Stimulated activated CD8-positive, alpha-beta memory T cell treated with anti-CD3 and anti-CD28 coated beads, Interleukin-12 subunit alpha, Interleukin-12 subunit beta, amount 100 ng/mL, for 24 hours (primary cell): ENCODE measurements around the gene BRI3.

Experiments used
- DNase-seq: peaks from one replicate; pipeline ENCODE4 v3.0.0-alpha.2; 2020; ENCODE audit errors: extremely low read depth

Gene BRI3, protein sequence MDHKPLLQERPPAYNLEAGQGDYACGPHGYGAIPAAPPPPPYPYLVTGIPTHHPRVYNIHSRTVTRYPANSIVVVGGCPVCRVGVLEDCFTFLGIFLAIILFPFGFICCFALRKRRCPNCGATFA

DNA sequence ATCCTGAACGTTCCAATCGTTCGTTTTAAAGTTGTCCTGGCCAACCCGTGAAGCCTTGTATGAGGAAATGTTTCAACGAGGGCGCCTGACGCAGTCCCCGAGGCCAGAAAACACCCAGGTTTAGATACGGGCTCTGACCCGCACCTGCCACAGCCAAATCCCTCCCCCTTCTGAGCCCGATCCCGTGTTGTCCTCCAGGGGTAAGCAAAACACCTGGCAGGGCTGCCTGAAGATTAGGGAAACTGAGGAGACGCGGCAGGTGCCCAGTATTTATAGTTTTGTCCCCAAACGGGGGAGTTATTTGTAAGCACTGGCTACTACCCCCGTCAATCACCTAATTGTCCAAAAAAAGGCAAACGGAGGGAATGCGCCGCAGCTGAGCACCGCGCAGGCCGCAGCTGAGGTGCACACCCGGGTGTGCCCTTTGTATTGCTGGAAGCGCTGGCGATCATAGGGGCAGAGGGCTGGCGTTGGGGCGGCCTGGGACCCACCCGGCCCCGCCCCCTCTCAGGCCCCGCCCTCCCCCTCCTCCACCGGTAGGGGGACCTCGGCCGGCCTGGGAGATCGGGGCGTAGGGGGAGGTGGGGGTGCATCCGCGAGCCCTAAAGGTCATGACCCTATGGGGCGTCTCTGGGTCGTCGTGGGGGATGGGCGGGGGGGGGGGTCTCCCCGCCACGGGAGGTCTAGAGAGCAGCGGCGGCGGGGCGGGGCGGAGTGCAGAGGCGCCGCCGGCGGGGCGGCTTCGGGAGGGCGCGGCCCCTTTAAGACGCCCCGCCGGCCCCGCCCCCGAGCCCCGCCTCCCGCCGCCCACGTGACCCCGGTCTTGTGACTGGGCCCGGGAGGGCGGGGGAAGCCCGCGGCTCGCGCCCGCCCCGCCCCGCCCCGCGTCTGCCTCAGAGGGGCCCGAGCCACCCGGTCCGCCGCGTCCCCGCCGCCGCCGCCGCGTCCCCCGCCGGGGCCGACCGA is at the start of gene BRI3:
BRI3 (plus strand) TSS at position 896 of the 966 bp plus-strand sequence. CDS start 110 bp downstream, outside the sequence.
- DNase-seq: peak; percentile 84

DNA sequence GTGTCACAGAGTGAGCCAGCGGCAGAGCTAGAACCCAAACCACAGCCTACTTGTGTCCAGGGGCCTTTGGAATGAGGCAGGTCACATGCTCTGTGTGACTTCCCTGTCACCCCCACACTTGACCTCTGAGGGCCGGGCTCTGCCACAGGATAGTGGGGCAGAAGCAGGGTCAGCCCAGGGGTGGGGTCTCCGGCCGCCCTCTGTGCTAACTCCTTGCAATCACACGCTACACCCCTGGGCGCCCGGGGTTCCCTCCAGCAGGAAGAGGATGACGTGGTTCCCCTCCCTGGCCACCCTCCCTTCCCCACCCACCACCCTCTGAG is 49.3 kb upstream of the BRI3 start:
- no peak for DNase-seq

DNA sequence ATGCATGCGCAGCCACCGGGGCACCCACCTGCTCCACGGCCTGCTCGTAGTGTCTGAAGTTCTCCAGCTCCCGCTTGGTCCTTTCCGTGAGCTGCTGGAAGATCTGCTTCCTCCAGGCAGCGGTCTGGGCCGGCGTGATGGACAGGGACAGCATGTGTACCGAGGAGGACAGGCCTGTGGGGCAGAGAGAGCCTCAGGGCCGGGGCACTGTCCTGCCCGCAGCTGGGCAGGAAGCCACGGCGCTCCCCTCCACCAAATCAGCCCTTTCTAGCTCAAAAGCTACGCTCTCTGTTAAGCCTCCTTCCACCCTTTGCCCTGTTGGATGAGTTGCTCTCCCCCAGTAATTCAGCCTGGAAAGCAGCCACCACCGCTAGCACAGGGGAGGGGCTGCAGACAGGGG is 48.7 kb upstream of the BRI3 start:
- DNase-seq: no peak

DNA sequence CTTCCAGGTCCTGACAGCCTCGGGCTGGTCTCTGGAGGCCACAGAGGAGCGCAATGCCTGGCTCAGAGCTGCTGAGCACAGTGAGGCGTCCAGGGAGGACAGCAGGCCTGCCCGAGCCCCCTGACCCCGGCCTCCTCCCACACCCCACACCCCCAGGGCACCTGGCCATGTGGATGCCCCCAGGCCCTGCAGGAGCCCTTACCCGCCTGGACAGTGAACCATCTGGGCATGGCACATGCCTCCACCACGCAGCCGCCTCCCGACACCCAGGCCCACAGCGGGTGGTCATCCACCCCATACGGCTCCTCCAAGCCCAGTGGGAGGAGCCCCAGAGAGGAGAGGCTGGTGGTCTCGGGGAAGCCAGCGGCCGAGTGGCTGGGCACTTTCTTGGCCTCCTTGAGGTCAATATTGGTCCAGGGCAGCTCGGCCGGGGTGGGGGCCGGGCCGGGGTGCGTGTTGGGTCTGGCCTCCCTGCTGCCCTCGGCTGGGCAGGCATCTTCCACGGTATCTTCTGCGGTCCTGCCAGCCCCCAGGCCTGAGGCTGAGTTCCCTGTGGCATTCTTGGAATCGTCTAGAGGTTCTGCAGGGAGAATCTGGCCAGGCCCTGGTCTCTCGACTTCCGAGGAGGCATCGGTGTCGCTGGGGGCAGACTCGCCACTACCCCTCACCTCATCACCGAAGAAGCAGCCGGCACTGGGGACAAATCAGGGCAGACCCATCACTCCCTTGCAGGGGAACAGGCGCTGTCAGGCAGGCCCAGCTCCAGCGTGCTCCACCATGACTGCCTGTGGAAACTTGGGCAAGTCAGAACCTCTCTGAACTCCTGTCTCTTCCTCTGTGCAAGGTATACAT is 48.0 kb upstream of the BRI3 start:
- no peak for DNase-seq

DNA sequence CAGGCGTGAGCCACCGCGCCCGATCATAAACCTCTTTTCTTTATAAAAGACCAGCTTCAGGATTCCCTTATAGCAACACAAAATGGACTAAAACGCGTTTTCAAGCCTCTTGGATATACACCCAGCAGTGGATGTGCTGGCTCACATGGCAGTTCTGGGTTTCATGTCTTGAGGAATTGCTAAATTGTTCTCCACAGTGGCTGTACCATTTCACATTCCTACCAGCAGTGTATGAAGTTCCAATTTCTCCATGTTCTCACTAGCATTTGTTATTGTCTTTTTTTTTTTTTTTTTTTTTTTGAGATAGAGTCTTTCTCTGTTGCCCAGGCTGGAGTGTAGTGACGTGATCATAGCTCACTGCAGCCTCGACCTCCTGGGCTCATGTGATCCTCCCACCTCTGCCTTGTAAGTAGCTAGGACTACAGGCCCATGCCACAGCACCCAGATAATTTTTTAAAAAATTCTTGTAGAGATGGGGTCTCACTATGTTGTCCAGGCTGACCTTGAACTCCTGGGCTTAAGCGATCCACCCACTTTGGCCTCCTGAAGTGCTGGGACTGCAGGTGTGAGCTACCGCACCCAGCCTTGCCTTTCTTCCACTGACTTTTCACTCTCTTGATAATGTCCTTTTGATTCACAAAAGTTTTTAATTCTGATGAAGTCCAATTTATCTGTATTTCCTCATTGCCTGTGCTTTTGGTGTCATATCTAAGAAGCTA is 46.9 kb upstream of the BRI3 start:
- no peak for DNase-seq

DNA sequence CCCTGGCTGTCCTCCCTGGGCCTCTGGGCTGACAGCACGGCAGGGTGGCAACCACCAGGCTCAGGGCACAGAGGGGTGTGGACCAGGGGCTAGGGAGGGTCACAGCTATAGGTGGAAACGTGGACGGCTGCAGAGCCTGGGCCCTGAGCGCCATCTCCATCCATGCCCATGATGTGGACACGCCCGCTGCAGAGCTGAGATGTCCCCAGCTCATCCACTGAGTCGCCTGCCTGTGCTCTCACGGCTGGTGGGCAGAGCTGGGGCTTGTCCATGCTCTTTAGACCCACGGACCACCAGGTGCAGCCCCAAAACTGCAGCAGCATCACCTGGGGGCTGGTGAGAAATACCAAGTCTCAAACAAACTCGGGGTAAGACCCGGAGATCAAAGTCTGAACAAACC is 45.6 kb upstream of the BRI3 start:
- DNase-seq: no peak

DNA sequence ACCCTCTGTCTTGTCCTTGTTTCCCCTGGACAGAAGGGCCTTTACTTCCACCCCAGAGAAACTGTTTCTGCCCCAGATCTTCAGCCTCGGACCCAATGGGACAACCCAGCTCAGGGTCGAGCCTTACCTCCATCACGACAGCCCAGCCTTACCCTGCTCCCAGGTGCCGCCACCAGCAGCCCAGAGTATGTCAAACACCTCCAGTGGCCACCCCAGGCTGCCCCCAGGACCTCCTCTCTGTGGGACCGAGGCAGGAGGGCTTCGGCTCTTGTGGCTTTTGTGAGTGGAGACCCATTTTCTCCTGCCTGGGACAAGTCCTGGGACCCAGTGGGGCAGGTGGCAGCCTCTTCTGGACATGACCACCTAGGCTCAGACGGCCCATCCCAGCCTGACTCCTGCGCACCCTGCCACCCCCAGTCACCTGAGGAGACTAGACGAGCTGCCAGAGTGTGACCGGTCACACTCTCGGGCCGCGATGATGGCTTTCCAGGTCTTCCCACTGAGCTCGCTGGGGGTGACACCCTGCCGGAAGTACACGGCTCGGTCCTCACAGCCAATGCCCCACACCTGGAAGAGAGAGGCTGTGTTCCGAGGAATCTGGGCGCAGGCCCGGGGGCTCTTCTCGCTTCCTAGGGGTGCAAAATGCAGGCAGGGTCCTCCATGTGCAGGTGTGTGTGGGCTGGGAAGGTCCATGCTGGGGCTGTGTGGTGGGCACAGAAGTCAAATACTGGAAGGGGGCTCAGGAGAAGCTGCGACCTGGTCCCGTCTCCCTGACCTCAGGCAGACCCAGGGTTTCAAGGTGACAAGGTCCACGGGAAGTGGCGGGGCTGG is 44.9 kb upstream of the BRI3 start:
- no peak for DNase-seq

DNA sequence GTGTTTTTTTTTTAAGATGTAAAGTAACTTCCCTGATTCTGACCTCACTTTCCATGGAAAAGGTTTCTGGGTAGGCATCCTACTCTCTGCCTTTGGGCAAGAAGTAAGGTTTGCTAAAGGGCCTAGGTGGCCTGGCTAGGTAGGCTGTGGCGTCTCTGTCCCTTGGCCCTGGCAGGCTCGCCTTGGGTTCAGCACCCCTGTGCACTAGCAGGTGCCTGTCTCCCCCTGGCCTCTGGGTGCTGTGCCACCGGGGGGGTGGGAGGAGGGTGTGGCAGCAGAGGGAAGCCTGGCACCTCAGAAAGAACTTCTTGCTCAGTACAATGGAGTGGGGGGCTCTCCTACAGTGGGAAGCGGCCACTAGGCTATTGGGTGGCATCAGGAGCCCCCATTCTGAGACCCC is 43.4 kb upstream of the BRI3 start:
- no peak for DNase-seq

DNA sequence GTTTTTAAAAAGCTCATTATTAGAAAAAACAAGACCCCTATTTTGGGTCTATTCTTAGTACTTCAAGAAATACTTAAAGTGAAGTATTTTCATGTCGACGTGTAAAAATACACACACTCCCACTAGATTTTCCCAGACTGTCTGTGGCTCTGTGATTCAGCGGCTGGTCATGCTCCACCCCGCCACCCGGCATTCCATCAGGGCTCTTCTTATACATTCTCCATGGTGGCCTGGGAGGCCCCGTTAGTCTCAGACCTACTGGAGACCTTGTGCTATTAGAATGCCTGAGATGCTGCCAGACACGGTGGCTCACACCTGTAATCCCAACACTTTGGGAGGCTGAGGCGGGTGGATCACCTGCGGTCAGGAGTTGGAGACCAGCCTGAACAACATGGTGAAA is 42.5 kb upstream of the BRI3 start:
- DNase-seq: no peak

DNA sequence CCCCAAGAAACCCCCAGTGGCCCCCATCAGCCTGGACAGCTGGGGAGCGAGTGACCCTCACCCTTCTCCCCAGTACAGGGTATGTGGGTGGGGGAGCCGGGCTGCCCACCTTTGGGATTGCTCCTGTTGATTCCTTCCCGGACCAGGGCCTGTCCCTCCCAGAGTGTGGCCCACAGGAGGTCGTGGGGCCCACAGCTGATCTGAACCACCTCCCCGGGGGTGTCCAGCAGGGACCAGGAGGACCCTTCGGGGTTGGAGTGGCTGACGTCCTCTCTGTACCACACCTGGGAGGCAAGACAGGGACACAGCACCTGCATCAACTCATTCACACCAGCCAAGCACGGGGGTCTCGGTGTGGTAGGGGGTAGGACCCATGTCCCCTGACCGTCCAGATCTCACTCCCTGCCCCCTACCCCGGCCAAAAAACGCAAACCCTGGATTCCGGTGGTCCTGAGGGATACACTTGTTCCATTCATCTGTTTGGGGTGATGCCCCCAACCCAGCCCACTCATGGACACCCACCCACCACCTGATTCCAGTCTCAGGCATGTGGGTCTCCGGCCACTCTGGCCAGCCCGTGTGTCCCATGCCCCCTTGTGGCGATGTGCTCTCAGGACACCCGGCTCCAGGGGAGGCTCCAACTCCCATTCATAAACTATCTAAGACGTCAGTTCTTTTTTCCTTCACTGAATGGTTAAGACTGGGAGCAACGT is 40.4 kb upstream of the BRI3 start:
- DNase-seq: no peak

DNA sequence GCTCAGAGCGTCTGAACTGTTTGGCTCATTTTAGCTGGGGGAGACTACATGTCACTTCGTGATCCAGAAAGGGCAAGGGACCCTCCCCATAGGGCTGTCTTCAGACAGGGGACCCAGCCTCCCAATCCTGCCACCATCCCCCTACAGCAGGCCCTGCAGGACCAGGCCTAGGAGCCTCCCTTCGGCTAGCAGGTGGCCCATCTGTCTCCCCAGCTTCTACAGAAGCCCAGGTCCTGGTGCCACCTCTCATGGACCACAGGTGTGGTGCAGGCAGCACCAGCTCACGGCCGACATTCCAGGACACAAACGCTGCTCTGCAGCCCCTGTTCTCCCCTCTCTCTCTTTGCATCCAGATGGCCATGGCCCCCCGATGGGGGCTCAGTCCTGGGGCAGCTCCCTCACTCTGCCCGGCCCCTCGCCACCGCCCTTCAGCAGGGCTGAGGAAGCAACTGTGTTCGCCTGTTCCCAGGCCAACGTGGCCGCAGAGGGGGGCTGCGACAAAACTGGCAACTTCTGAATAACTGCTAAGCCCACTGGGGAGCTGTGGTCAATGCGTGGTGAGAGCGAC is 39.7 kb upstream of the BRI3 start:
- DNase-seq: no peak

DNA sequence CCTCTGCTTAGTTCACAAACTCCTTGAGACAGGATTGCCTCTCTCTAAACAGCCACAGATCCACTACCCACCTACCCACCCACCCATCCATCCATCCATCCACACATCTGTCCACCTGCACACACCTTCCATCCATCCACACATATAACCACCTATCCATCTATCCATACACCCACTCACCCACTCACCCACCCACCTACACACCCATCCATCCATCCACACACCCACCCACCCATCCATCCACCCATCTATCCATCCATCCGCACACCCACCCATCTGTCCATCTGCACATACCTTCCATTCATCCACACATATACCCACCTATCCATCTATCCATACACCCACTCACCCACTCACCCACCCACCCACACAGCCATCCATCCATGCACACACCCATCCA is 39.1 kb upstream of the BRI3 start:
- DNase-seq: no peak

DNA sequence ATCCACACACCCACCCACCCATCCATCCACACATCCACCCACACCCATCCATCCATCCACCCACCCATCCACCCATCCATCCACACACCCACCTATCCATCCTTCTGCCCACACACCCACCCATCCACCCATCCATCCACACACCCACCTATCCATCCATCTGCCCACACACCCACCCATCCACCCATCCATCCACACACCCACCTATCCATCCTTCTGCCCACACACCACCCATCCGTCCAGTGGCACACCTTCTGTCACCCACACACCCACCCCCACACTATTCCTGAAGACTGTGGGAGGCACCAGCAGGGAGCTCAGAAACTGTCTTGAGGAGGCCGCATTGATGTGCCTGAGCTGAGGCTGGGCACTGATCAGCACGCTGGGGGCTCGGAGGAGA is 38.6 kb upstream of the BRI3 start:
- no peak for DNase-seq

DNA sequence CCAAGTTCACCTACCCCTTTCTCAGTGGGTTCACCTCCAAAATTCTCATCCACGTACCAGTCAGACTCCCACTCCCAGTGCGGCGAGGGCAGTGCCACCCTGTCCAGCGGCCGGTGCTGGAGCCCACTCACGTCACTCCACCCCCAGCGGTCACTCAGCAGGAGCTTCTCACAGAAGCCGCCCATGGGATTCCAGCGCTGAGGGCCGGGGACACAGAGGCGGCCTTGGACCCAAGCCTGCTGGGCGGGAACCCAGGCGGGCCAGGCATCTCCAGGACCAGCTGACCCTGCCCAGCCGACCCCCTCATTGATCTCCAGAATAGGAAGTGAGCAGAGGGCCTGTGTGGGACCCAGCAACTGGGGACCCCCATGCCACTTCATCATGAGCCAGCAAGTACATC is 36.6 kb upstream of the BRI3 start:
- no peak for DNase-seq

DNA sequence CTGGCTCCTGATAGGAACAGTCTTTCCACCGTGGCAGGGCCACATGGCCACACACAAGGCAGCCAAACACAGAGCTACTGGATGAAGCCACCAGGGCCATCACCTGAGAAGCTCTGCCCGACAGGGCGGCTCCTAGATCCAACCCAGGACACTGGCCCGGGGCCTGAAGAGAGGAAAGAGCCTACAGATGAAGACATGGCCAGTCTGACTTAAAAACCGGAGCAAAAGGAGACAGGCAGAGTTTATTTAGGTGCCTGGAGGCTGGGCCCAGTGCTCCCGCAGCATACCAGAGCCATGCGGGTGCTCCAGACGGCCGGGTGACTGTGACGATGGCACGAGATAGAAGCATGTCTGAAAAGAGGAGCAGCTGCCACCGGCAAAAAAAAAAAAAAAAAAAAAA is 33.3 kb upstream of the BRI3 start:
- no peak for DNase-seq

DNA sequence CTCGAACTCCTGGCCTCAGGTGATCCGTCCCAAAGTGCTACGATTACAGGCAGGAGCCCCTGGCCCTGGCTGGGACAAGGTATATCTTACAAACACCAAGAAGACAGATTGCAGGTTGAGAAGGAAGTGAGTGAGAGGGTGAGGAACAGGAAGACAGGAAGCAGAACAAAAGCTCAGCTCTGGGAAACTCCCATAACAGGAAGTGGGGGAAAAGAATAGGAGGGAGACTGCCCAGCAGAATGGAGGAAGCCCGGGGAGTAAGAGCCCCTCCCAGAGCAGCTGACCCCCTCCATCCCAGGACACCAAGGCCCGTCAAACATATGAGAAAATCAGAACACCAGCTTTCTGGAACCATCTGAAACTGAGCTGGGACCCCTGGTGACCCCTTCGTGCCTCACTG is 32.4 kb upstream of the BRI3 start:
- DNase-seq: no peak

DNA sequence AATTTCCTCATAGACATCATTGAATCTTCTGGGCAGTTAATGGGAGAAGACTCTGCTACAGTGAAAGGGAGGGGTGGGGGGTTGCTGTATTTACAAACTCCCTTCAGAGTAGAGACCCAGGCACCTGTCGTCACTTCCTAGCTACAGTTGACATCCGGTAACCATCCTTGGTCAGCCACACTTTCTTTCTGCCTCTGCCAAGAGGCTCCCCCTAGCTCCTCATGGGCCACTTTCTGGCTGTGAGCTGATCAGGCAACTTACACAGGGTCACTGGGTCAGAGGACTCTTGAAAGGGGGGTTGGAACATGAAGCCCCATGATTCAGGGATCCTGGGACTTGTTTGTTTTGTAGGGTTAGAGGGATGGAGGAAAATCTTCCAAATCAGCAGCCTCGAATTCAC is 30.7 kb upstream of the BRI3 start:
- no peak for DNase-seq

DNA sequence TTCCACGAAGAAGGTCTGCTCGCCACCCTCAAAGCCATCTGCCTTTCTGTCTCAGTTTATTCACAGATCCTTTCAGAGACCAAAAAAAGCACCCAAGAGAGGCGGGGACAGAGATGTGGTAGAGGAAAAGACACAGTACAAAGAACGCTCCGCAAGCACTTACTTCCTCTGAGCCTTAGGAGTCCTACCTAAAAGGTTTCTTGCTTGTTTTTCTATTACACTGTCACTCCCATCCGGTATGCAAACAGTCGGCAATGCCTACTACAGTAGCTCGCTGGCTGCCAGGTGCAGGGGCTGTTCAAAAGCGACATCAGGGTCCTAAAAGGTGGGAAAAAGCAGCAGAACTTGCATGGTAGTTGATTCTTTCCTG is 30.3 kb upstream of the BRI3 start:
- DNase-seq: no peak

DNA sequence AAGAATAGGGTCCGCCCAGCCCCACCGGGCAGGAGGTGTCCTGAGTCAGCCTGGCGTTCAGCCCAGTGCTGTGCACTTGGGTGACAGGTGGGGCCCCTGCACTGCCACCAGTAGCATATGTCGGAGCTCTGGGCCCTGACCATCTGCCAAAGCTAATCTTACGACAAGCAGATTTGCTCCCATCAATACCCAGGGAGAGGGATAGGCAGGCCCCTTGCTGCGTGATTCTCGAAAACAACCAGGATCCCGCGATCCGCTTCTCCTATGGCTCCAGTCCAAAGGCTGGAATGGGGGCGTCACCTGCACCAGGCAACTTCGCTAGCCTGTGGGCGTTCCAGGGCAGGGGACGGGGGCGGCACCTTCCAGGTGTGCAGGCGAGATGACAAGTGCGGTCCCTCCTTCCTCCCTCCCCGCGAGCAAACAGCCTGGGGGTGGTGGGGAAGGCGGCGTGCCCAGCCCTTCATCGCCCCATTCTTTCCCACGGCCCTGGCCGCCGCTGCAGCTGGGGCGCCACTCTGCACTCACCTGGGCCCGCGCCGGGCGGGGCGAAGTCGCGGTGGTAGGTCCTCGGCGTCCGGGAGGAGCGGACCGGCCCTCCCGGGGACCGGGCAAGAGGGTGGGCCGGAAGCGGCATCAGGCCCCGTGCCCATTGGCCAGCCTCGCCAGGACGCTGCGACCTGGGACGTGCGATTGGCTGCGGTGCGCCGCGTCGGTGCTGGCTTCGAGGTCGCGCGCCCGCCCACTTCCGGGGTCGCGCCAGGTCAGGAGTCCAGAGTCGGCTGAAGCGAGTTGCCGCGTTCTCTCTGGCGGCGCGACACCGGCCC is 29.7 kb upstream of the BRI3 start, which contains the start of gene TECPR1:
TECPR1 (minus strand) TSS at position 632 of the 824 bp plus-strand sequence. CDS start 6,086 bp downstream, outside the sequence.
- peak; percentile 74 for DNase-seq
